A172 (cell line): ENCODE measurements around the gene BPI. TPM values are rescaled to one million over a fixed set of nuclear protein-coding genes. Genes with fewer than 3 reads are reported as not detected.
"Not testable (repeated sequence)": the region's sequence is repeated elsewhere in the genome, so short reads cannot be mapped to it uniquely, and the experiment has no call there.

Source experiments
- DNase-seq: peaks from one replicate; pipeline ENCODE4 v3.0.0-alpha.2; 2015; ENCODE audit warnings: low spot score
- total RNA-seq: library from RNA; depleted of rRNA; stranded (reverse); fragments of >200 nt; shearing (Covaris generic); gene quantifications from 2 replicates; pipeline ENCODE4 v1.2.3, GENCODE V29; 2014

BPI gene
- total RNA-seq, 1 experiment from 2014 or later: not detected

DNA sequence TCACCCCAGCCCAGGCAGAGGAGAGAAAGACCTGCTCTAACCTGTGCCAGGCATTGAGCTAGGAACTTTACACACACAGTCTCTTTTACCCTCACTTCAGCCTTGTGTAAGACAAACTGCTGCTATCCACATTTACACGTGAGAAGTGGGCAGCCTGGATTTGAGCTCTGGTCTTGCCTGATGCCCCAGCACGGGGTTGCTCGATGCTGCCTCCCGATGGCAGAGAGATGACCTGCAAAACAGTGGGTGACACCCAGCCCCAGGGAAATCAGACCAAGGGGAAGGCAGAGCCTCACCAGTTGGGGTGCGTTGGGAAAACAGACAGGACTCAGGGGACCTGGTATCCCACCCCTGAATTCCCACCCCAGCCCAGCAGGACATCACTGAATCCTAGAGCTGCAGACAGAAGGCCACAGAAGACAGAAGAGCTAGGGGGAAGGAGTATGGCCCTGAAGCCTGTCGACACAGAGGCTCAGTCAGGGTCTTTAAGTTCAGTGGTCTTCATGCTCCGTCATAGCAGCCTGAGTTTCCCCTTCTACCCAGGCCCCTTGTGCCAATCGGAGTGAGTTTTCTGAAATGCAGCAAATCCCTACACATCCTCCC is 990 bp downstream of the BPI start:
- peak; percentile 18 for DNase-seq

DNA sequence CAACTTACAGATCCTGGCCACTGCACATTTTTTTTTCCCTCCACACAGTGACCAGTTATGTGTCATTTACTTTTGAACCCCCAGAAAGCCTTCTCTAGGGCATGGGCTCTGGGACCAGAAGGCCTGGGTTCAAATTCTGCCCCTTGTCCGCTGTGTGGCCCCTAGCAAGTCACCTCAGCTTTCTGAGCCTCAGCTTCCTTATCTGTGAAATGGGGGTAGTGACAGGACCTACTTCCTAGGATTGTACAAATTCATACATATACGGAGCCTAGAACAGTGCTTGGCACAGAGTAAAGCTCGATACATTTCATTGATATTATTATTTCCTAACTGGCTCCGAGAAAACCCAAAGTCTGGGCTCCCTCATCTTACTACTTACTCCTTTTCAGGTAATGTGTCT is 1.6 kb downstream of the BPI start:
- DNase-seq: no peak

DNA sequence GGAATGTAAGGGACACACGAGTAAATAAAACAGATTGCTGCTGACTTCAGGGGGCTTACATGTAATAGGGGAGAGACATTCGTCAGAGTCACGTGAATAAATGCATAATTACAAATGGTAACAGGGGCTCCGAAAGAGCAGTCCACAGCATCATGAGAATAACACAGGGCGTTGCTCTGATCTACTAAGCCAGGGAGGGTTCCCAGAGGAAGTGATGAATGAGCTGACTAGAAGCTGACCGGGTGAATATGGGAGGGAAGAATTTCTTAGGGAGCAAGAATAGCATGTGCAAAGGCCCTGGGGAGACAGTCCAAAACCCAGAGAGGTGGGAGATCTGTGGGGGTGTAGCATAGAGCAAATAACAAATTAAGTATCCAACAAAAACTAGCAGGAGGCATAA is 2.4 kb downstream of the BPI start:
- no peak for DNase-seq

DNA sequence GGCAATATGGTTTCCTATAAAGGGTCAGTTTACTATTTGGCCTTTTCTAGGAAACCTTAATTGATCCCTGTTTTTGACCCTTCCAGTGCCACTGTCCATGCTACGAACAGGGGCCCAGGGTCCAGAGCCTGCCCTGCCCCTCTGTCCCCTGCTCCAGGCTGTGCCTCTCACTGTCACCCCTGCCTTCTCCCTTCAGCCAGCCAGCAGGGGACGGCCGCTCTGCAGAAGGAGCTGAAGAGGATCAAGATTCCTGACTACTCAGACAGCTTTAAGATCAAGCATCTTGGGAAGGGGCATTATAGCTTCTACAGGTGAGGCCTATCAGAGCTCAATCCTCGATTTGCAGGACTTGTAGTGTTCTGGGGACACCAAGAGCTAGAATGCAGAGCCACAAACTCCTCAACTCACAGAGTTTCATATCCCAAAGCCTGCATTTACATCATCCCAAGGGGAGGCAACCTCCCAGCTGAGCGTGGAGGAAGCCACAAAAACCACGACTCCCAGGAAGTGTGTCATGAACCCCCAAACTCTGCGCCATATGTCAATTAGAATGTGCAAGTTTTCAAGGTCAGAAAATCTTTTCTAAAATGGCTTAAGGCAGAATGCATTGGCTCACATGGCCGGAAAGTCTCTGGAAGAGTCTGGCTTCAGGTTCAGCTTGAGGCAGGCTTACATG is 3.6 kb downstream of the BPI start:
- DNase-seq: peak; percentile 80

DNA sequence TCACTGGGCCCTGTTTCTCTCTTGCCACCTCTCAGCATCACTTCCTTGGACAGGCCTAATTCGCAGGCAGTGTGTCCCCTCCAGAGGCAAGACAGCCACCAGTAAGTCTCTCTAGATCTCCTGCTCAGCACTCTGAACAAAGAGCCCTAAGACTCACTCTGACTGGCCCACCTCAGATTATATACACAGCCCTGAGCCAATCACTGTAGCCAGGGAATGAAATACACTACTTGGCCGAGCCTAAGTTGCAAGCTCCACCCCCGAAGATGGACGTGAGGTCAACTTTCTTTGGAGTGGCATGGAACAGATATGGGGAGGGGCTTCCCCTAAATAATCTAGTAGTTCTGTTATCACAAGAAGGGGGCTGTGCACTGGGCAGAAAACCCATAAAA is 4.1 kb downstream of the BPI start:
- no peak for DNase-seq

DNA sequence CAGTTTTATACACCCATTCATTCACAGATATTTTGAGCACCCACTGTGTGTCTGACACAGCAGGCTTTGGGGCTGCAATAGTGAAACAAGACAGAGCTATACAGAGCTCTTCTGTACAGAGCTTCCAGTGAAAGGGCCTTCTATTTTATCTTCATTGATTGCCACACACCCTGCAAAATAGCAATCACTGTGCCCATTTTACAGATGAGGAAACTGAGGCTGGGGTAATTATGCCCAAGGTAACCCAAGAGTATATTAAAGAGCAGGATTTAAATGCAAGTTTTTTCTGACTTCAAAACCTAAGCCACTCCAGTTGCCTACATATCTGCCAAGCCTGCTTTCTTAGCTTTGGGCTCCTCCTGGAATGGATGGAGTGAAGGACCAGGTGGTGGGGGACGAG is 4.5 kb downstream of the BPI start:
- DNase-seq: no peak

DNA sequence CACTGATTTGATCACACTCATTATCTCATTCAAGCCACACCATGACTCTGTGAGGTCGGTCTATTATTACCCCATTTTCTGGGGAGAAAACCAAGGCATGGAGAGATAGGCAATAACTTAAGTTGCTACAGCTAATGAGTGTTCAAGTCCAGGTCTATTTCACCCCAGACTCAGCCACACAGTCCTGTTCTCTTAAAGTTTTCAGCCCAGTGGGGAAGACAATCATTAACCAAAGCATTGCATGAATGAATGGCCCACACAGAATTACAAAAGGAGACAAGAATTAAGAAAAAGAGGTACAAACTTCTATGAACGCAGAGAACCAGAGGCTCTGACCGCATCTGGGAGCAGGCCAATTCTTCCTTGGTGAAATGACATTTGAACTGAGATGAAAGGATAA is 7.1 kb downstream of the BPI start:
- DNase-seq: no peak

DNA sequence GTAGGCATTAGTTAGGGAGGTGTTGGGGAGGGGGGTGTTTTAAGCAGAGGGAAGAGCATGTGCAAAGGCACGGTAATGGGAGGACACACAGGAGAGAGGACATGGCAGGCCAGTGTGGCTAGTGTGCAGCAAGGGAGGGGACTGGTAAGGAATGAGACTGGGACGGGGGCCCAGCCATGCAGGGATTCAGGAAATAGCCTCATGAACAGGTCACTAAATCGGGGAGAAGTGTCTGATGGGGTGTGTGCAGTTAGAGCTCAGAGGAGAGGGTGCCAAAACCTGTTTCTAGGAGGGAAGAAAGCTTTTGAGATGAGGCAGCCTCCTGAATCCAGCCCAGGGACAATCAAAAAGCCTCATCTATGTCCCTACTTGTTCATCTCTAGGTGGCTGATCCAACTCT is 7.5 kb downstream of the BPI start:
- DNase-seq: no peak

DNA sequence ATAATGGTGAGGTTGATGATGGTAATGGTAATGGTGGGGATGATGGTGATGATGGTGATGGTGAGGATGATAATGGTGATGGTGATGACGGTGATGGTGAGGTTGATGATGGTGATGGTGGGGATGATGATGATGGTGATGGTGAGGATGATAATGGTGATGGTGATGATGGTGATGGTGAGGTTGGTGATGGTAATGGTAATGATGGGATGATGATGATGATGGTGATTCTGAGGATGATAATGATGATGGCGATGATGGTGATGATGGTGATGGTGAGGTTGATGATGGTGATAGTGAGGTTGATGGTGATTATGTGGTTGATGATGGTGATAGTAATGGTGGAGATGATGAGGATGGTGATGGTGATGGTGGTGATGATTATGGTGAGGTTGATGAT is 9.7 kb downstream of the BPI start:
- DNase-seq: no peak

DNA sequence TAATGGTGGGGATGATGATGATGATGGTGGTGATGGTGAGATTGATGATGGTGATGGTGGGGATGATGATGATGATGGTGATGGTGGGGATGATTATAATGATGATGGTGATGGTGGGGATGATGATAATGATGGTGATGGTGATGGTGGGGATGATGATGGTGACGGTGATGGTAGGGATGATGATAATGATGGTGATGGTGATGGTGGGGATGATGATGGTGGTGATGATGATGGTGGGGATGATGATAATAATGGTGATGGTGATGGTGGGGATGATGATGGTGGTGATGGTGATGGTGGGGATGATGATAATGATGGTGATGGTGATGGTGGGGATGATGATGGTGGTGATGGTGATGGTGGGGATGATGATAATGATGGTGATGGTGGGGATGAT is 10.4 kb downstream of the BPI start:
- DNase-seq: not testable (repeated sequence)

DNA sequence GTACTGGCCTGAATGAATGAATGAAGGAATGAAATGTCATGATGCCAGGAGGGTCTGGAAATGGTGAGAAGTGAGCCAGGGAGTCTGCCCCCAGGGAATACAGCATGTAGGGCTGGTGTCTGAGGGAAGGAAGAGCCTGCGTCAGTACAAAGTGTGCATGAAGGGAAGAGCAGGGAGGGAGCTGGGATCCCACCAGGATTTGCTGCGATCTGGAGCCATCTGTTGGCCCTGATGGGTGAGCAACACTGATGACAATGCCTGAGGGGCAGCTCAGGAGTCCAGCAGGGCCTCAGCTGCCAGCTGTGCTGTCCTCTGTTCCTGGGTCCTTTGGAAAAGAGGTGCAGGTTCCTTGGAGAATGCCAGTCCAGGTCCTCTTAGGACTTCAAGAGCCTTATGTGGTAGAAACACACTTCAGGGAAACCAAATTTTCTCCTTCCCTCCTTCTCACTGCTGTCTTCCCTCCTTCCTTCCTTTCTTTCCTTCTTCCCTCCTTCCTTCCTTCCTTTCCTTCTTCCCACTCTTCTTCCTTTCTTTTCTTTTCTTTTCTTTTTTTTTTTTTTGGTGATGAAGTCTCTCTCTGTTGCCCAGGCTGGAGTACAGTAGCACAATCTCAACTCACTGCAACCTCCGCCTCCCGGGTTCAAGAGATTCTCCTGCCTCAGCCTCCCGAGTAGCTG is 11.5 kb downstream of the BPI start:
- DNase-seq: no peak

DNA sequence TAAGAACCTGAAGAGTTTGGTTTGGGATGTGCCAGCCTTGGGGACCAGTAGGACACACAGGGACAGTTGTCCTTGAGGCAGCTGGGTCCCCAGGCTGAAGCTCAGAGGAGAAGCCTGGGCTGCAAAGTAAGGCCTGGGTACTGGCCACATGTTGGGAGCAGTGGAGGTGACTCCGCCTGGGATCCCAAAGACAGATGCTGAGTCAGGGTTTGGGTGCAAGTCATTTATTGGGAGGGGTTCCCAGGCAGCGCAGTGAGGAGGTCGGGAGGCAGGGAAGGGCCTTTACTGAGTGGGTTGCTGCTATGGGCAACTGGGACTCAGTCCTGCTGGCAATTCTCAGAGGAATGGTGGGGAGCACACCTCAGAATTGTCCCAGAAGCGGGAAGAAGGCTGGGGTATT is 12.4 kb downstream of the BPI start:
- no peak for DNase-seq

DNA sequence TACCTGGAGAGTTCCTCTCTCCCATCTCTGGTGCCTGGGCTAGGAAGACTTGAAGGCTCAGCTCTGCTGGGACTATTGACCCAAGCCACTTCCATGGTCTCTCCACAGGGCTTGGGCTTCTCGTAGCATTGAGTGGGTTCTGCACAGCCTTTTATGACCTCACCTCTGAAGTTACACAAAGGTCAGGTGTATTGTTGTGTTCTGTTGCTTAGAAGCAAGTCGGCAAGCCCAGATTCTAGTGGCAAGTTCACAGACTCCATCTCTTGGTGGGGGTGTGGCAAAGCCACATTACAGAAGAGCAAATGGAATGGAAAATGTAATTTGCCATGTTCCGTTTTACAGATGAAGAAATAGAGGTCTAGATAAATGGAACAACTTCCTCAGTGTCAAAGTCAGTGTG is 13.5 kb downstream of the BPI start:
- DNase-seq: no peak

DNA sequence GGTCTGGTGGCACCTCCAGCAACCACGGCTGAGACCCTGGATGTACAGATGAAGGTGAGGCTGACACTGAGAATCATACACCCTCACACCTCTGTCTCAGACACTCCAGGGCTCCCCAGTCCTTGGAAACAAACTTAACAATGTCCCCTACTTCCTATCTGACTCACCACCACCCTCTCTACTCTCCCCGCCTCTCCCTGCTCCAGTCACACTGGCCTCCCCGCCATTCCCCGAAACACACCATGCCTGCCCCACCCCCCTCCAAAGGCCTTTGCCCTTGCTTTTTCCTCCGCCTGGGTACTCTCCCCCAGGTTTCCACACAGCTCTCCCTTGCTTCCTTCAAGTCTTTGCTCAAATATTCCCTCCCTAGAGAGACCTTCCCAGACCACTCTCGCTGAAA is 16.3 kb downstream of the BPI start:
- no peak for DNase-seq

DNA sequence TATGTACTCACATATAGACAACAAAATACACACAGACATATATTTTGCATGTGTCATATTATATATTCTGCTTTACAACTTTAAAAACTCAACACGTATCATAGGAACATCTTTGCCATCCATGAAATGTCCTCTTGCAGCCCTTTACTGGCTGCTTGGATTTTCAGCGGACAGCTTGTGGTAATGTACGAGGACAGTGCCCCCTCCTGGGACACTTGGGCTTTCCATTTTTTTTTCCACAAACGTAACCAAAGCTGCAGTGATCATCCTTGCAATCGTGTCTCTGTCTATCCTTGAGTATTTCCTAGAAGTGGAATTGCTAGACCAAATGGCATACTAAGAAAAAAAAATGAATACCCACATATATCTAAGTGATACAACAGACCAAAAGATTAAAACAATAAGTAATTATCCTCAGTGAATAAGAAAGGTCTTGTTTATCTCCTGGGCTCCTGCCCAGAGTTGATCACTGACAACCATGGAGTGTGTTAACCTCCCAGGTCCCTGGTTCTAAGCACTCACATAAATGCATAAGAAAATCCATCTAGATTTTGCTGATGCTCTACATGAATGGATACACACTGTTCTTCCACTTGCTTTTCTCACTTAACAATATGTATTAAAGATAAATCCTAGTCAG is 18.1 kb downstream of the BPI start:
- DNase-seq: peak; percentile 57

DNA sequence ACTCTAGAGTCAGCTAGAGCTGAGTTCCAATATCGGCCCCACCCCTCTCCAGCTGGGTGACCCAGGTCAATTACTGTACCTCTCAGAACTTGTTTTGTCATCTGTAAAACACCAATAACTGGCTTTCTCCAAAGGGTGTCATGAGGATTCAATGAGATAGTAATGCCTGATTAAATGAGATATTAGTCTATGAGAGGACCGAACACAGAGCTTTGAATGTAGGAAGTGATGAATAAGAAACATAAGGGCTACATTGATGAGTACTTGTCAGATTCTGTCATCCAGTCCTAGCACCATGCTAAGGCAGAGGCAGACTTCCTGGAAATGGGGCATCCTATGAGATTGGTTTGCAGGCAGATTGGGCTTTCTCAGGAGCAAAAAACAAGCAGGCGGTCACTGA is 20.2 kb downstream of the BPI start:
- no peak for DNase-seq

DNA sequence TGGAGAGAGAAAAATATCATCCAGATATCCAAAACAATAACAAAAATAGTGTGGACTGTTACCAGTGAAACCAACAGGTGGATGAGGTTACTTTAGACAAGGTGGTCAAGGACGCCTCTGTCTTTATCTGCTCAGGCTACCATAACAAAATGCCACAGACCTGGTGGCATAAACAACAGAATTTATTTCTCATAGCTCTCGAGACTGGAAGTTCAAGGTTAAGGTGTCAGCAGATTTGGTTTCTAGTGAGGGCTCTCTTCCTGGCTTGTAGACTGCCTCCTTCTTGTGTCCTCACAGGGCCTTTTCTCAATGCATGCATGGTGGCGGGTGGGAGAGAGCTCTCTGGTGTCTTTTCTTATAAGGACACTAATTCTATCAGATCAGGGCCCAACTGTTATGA is 21.2 kb downstream of the BPI start:
- DNase-seq: no peak

DNA sequence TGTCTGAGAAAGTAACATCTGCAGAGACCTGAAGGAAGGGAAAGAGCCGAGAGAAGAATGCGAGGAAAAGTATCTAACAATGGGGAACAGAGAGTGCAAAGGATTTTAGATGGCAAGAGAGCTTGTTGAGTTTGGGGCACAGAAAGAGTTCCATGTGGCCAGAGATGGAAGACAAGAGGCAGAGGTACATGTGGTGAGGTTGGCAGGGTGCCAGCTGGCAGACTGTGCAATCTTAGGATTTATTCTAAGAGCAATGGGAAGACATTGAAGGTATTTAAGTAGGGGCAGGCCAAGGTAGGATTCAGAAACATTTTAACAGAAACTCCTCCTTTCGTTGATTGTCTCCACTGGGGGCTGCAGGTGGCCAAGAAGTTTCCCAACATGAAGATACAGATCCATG is 21.9 kb downstream of the BPI start:
- DNase-seq: no peak

DNA sequence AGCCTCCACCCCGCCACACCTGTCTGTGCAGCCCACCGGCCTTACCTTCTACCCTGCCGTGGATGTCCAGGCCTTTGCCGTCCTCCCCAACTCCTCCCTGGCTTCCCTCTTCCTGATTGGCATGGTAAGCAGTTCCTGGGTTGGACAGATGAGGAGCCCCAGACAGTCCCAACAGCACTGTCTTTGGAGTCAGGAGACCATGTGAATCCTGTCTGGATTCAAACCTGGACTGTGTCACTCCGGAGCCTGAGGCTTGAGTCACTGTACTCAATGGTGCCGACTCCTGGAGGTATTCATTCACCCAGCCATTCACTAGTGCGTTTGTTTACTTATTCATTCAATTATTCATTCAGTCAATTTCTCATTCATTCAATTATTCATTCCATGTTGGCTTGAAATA is 22.4 kb downstream of the BPI start:
- DNase-seq: no peak

DNA sequence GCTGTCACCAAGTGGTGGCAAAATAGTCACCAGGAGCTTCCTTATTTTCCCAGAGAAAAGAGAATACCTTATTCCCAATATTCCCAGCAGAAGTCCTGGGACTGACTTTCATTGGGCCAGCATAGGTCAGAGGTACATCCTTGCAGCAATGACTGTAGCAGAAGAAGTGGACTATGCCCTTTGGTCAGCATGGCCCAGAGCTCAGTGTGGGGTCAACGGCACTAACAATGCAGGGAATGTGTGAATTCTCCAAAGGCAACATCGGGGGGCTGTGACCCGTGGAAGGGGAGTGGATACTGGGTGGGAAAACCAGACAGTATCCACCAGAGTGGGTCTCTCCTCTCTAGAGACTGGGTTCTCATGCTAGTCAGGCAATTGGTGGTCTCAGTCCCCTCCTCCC is 26.7 kb downstream of the BPI start:
- no peak for DNase-seq

DNA sequence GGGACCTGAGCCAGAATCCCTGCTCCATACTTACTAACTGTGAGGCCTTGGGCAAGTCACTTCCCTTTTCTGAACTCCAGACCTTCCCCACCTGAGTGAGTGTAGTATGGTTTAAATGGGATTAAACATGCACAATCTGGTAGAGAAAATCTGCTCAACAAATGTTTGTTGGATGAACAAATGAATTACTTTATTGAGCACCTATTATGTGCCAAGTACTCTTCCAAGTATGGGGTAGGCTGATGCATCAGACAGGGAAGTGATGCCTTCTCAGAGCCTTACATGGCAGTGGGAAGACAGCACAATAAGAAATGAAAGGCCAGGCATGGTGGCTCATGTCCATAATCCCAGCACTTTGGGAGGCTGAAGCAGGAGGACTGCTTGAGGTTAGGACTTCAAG is 27.3 kb downstream of the BPI start:
- DNase-seq: no peak

DNA sequence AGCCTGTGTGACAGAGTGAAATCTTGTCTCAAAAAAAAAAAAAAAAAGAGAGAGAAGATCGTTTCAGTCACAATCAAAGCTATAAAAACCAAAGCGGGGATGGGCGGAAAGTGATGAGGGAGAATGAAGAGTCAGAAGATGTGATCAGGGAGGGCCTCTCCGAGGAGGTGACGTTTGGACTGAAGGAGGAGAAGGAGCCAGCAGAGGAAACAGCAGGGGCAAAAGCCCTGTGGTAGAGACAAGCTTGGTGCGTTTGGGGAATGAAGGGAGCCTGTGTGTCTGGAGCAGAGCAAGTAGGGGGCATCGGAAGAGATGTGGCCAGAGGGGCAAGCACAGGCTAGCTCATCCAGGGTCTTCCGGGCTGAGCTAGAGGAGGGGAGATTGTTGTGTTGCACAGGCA is 27.9 kb downstream of the BPI start:
- DNase-seq: no peak

DNA sequence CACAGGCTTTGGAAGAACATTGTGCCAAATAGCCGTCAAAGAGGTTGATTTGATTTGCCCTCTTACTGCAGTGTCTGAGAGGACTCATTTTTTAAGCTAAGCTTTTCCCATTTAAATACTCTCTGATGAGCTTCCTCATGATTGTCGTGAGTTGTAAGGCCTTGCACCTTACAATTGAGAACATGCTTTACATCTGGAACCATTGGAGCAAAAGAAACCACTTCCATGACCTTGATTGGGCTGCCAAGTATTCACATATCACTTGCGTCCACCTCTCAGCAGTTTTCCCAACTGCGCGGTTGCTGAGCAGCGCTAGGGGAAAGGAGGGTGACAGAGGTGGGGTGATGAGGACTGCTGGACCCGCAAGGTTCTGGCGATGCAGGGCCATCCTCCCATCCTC is 30.1 kb downstream of the BPI start:
- DNase-seq: no peak
